ENCODE measurements around the gene AP3B1.

The AP3B1 gene

GRCh38 chr5:78287169-78287568 is 7.3 kb downstream of the AP3B1 start:
- CTCF ChIA-PET, result interaction anchor here (1.2 kb wide), 1 partner anchor 20 kb away, joined by 3 read pairs; no protein-coding TSS in a partner anchor

DNA sequence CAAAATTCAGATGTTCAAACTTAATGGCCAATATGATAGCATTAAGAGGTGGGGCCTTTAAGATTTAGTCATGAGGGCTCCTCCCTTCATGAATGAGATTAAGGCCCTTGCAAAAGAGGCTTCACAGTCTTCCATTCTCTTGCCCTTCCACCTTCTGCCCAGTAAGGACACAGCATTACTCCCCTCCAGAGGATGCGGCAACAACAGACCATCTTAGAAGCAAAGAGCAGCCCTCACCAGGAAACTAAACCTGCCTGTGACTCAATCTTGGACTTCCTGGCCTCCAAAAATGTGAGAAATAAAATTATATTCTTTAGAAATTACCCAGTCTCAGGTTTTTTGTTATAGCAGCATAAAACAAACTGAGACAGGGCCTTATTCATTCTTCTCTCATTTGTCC is 8.2 kb downstream of the AP3B1 start:
- no peak for DNase-seq (ENCODE audit: low read depth, low spot score)
- no peak overlapping the region for H3K4me3 ChIP-seq (ENCODE audit: low read depth, low read length)
- TF ChIP-seq, protein P1, sequence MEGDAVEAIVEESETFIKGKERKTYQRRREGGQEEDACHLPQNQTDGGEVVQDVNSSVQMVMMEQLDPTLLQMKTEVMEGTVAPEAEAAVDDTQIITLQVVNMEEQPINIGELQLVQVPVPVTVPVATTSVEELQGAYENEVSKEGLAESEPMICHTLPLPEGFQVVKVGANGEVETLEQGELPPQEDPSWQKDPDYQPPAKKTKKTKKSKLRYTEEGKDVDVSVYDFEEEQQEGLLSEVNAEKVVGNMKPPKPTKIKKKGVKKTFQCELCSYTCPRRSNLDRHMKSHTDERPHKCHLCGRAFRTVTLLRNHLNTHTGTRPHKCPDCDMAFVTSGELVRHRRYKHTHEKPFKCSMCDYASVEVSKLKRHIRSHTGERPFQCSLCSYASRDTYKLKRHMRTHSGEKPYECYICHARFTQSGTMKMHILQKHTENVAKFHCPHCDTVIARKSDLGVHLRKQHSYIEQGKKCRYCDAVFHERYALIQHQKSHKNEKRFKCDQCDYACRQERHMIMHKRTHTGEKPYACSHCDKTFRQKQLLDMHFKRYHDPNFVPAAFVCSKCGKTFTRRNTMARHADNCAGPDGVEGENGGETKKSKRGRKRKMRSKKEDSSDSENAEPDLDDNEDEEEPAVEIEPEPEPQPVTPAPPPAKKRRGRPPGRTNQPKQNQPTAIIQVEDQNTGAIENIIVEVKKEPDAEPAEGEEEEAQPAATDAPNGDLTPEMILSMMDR (IDR thresholded peaks at IDR 0.05; ENCODE audit: insufficient read depth, low read length, missing control alignments), result no peak
- ChIA-PET POLR2A (no interaction called here), CTCF (no interaction called here)

More at GRCh38 chr5:78287169-78287568, 7.3 kb downstream of the AP3B1 start:
- no peak for DNase-seq (ENCODE audit: low read depth, low spot score)
- TF ChIP-seq, protein P1 (IDR thresholded peaks at IDR 0.05; ENCODE audit: insufficient read depth, low read length, missing control alignments), result no peak
- H3K4me3 ChIP-seq (ENCODE audit: low read depth, low read length), result no peak overlapping the region
- POLR2A ChIA-PET, result no interaction called here

DNA sequence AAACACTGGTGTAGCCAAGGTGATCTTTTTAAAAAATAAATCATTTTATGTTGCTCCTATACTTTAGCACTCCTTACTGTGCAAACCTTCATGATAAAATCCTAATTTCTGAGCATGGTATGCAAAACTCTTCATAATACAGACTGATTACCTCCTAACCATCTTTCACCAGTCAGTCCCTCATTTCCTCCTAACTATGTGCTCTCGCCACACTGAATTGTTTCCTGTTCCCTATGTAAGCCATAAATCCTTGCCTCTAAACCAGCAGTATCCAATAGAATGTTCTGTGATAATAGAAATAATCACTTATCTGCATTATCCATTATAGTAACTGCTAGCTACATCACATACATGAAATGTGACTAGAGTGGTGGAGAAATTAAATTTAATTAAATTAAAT is 10.7 kb downstream of the AP3B1 start:
- TF ChIP-seq, protein P1 (IDR thresholded peaks at IDR 0.05; ENCODE audit: insufficient read depth, low read length, missing control alignments), result no peak
- H3K4me3 ChIP-seq (ENCODE audit: low read depth, low read length), result no peak overlapping the region
- ChIA-PET CTCF (no interaction called here), POLR2A (no interaction called here)
- no peak for DNase-seq (ENCODE audit: low read depth, low spot score)

DNA sequence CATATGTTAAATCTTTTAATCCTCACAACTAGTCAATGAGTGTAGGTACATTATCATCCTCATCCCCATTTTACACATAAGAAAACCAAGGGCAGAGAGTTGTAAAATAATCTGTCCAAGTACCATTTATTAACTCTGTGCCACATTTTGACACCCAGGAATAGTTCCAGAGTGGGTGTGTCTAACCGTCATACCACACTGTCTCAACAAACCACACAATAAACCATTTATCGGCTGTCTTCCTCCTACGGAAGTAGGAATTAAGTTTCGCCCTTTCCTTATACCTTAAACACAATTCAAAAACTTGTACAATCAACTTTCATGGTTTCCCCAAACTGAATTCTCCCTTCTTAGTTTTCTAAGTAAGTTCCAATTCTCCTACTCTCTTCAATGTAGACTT is 11.4 kb downstream of the AP3B1 start:
- no peak for DNase-seq (ENCODE audit: low read depth, low spot score)
- TF ChIP-seq, protein P1 (IDR thresholded peaks at IDR 0.05; ENCODE audit: insufficient read depth, low read length, missing control alignments), result no peak
- no peak overlapping the region for H3K4me3 ChIP-seq (ENCODE audit: low read depth, low read length)
- CTCF ChIA-PET, result interaction anchor here (1.0 kb wide), 1 partner anchor 17 kb away, joined by 3 read pairs; no protein-coding TSS in a partner anchor
- POLR2A ChIA-PET, result no interaction called here

DNA sequence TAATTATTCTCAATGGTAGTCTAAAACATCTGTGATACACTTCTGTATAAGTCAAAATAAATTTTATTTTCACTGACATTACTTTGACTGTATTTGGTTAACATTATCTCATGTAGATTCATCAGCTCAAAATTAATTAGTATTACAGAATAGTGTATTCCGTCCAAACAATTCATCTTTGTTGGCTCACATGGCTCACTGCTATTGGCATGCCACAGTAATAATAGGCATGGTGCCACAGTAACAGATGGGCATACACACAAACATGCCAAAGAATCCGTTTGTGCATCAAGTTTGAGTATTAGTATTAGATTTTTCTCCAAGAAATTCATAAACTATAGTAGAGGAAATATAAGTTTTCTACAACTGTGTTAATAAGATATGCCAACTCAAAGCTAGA is 14.2 kb downstream of the AP3B1 start:
- ChIA-PET POLR2A (no interaction called here), CTCF (interaction anchor here (1.0 kb wide), 1 partner anchor 11 kb away, joined by 3 read pairs; no protein-coding TSS in a partner anchor)
- TF ChIP-seq, protein P1 (IDR thresholded peaks at IDR 0.05; ENCODE audit: insufficient read depth, low read length, missing control alignments), result no peak
- no peak for DNase-seq (ENCODE audit: low read depth, low spot score)
- no peak overlapping the region for H3K4me3 ChIP-seq (ENCODE audit: low read depth, low read length)

- no peak for DNase-seq (ENCODE audit: low read depth, low spot score)
- ChIA-PET CTCF (interaction anchor here (1.6 kb wide), 1 partner anchor 10 kb away, joined by 6 read pairs; no protein-coding TSS in a partner anchor), POLR2A (no interaction called here)
- H3K4me3 ChIP-seq (ENCODE audit: low read depth, low read length), result no peak overlapping the region
- TF ChIP-seq, protein P1 (IDR thresholded peaks at IDR 0.05; ENCODE audit: insufficient read depth, low read length, missing control alignments), result no peak
Observed at GRCh38 chr5:78279194-78279593, 15.3 kb downstream of the AP3B1 start.
